A673 (cell line): Measurements from ENCODE around the gene MYLK. TPM values are rescaled to one million over a fixed set of nuclear protein-coding genes. Genes with fewer than 3 reads are reported as not detected.
"Not testable (repeated sequence)": the region's sequence is repeated elsewhere in the genome, so short reads cannot be mapped to it uniquely, and the experiment has no call there.

Experiments used
- BruUV-seq: library from RNA; stranded (reverse); fragments of 400-500 nt; replicated peaks from 2 replicates; lab custom pipeline; 2021; lab: Mats Ljungman, UMichigan
- CTCF ChIA-PET: fragments of 300-600 bp; sonication (Branson Sonifier 250); formaldehyde crosslinking; loops from one replicate; lab custom pipeline; 2022; ENCODE audit warnings: antibody characterized with exemption; lab: Charles Lee
- POLR2A ChIA-PET: fragments of 300-600 bp; sonication (Branson Sonifier 250); formaldehyde crosslinking; loops from one replicate; lab custom pipeline; 2022; ENCODE audit warnings: antibody characterized with exemption; ENCODE audit not compliant: low non-redundant PET; lab: Charles Lee
- DNase-seq: peaks from one replicate; pipeline ENCODE4 v3.0.0-alpha.2; 2015; ENCODE audit warnings: low spot score
- H3K27ac ChIP-seq: fragments of 200-600 bp; sonication (generic); 2 replicates; pipeline ENCODE4 v1.5.1; 2016; ENCODE audit warnings: mixed run types, low read depth, mild to moderate bottlenecking, mixed read lengths, antibody characterized with exemption, low read length; ENCODE audit not compliant: poor library complexity, severe bottlenecking
- H3K27me3 ChIP-seq: fragments of 200-600 bp; sonication (generic); replicated peaks from 2 replicates; pipeline ENCODE4 v1.6.1; 2017; ENCODE audit warnings: mixed run types, low read depth, mild to moderate bottlenecking, mixed read lengths, antibody characterized with exemption, low read length; ENCODE audit not compliant: insufficient read depth, poor library complexity
- H3K36me3 ChIP-seq: fragments of 200-600 bp; sonication (generic); 2 replicates; pipeline ENCODE4 v1.6.1; 2016; ENCODE audit warnings: mixed run types, mild to moderate bottlenecking, mixed read lengths, antibody characterized with exemption, low read length; ENCODE audit not compliant: insufficient read depth, poor library complexity, severe bottlenecking
- H3K4me1 ChIP-seq: fragments of 200-600 bp; sonication (generic); 2 replicates; pipeline ENCODE4 v1.6.1; 2017; ENCODE audit warnings: mixed run types, mild to moderate bottlenecking, mixed read lengths, antibody characterized with exemption, low read length; ENCODE audit not compliant: insufficient read depth, poor library complexity, severe bottlenecking
- H3K4me3 ChIP-seq: fragments of 200-600 bp; sonication (generic); 2 replicates; pipeline ENCODE4 v1.5.1; 2016; ENCODE audit warnings: low read depth, mixed run types, mild to moderate bottlenecking, mixed read lengths, low read length; ENCODE audit not compliant: poor library complexity, severe bottlenecking
- H3K9me3 ChIP-seq: fragments of 200-600 bp; sonication (generic); 2 replicates; pipeline ENCODE4 v1.6.1; 2016; ENCODE audit warnings: mixed run types, low read depth, mild to moderate bottlenecking, mixed read lengths, antibody characterized with exemption, low read length; ENCODE audit not compliant: poor library complexity, severe bottlenecking
- CTCF ChIP-seq: fragments of 300-800, 200-600 bp; sonication (generic); conservative IDR thresholded peaks from 2 replicates; pipeline ENCODE4 v1.5.1; 2017; ENCODE audit warnings: low read depth, mild to moderate bottlenecking, antibody characterized with exemption, low read length, moderate library complexity, mixed read lengths
- EZH2 ChIP-seq: fragments of 200-600 bp; sonication (generic); IDR thresholded peaks from 2 replicates; pipeline ENCODE4 v1.6.1; 2017; ENCODE audit warnings: borderline replicate concordance, low read depth, mild to moderate bottlenecking, mixed read lengths, antibody characterized with exemption, low read length; ENCODE audit not compliant: poor library complexity, severe bottlenecking
- intact Hi-C: fragments of 100-400 bp; cut with micrococcal nuclease; formaldehyde crosslinking; loops from one replicate; pipeline ENCODE4 v1.10.0; 2022; ENCODE audit not compliant: unreplicated experiment
- total RNA-seq: library from RNA; stranded (reverse); gene quantifications from 2 replicates; pipeline ENCODE4 v1.2.3, GENCODE V29; 2021

The MYLK gene
- total RNA-seq, 1 experiment from 2014 or later = 3.9 TPM

- peaks cover 8% of the 10 kb centered on the region for H3K9me3 ChIP-seq
- no peak overlapping the region for H3K4me3 ChIP-seq
- H3K4me1 ChIP-seq = no peaks in the 10 kb centered on the region
- ChIA-PET CTCF (no interaction called here), POLR2A (no interaction called here)
- H3K27me3 ChIP-seq = no peaks in the 10 kb centered on the region
- DNase-seq = no peak
- no peak overlapping the region for H3K27ac ChIP-seq
- intact Hi-C loops = no loop called here
- H3K36me3 ChIP-seq = no peaks in the 10 kb centered on the region
- TF ChIP-seq EZH2 = no peak
- TF ChIP-seq CTCF = no peak
- no TSS peak for BruUV-seq
These were observed 8.9 kb upstream of the MYLK start for GRCh38 chr3:123893012-123893411.

- TF ChIP-seq CTCF (no peak), EZH2 (no peak)
- DNase-seq = no peak
- Histone ChIP-seq H3K4me3 (no peak overlapping the region), H3K4me1 (no peaks in the 10 kb centered on the region), H3K9me3 (peaks cover 8% of the 10 kb centered on the region), H3K36me3 (no peaks in the 10 kb centered on the region), H3K27me3 (peaks cover 3% of the 10 kb centered on the region), H3K27ac (no peak overlapping the region)
- CTCF ChIA-PET = no interaction called here
- no TSS peak for BruUV-seq
- POLR2A ChIA-PET = no interaction called here
- intact Hi-C loops = no loop called here
These were observed 8.1 kb upstream of the MYLK start for GRCh38 chr3:123892195-123892594.

GRCh38 chr3:123890991-123891390 lies 6.9 kb upstream of the MYLK start:
- H3K27me3 ChIP-seq, DNase-seq, H3K4me3 ChIP-seq, H3K4me1 ChIP-seq, H3K9me3 ChIP-seq, POLR2A ChIA-PET, CTCF ChIA-PET, H3K36me3 ChIP-seq, BruUV-seq, H3K27ac ChIP-seq, intact Hi-C loops: not testable (repeated sequence)

GRCh38 chr3:123890162-123890561 lies 6.0 kb upstream of the MYLK start:
- H3K36me3 ChIP-seq, H3K9me3 ChIP-seq, DNase-seq, POLR2A ChIA-PET, H3K27ac ChIP-seq, H3K4me3 ChIP-seq, intact Hi-C loops, H3K4me1 ChIP-seq, BruUV-seq, CTCF ChIA-PET: not testable (repeated sequence)
- H3K27me3 ChIP-seq = peaks cover 17% of the 10 kb centered on the region
